ENCODE data around the gene LEPROT.

LEPROT gene

DNA sequence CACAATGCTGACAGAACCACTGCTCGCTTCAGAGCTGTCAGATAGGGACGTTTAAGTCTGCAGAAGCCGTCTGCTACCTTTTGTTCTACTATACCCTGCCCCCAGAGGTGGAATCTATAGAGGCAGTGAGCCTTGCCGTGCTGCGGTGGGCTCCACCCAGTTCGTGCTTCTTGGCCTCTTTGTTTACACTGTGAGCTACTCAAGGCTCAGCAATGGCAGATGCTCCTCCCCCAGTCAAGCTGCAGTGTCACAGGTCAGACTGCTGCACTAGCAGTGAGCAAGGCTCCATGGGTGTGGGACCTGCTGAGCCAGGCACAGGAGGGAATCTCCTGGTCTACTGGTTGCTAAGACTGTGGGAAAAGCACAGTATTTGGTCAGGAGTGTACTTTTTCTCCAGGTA, 47.1 kb downstream of the LEPROT start:
- TF ChIP-seq, protein P1, sequence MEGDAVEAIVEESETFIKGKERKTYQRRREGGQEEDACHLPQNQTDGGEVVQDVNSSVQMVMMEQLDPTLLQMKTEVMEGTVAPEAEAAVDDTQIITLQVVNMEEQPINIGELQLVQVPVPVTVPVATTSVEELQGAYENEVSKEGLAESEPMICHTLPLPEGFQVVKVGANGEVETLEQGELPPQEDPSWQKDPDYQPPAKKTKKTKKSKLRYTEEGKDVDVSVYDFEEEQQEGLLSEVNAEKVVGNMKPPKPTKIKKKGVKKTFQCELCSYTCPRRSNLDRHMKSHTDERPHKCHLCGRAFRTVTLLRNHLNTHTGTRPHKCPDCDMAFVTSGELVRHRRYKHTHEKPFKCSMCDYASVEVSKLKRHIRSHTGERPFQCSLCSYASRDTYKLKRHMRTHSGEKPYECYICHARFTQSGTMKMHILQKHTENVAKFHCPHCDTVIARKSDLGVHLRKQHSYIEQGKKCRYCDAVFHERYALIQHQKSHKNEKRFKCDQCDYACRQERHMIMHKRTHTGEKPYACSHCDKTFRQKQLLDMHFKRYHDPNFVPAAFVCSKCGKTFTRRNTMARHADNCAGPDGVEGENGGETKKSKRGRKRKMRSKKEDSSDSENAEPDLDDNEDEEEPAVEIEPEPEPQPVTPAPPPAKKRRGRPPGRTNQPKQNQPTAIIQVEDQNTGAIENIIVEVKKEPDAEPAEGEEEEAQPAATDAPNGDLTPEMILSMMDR (IDR thresholded peaks at IDR 0.05; ENCODE audit: insufficient read depth, low read length, poor library complexity, severe bottlenecking): no peak
- no peak for DNase-seq (ENCODE audit: extremely low read depth, insufficient read length)
- Histone ChIP-seq H3K27me3 (replicated peaks; ENCODE audit: control insufficient read depth, insufficient read depth, low read length) (no peaks in the 10 kb centered on the region), H3K36me3 (ENCODE audit: control insufficient read depth, insufficient read depth, low read length) (no peaks in the 10 kb centered on the region), H3K4me3 (replicated peaks; ENCODE audit: low read depth, low read length) (no peak overlapping the region)

DNA sequence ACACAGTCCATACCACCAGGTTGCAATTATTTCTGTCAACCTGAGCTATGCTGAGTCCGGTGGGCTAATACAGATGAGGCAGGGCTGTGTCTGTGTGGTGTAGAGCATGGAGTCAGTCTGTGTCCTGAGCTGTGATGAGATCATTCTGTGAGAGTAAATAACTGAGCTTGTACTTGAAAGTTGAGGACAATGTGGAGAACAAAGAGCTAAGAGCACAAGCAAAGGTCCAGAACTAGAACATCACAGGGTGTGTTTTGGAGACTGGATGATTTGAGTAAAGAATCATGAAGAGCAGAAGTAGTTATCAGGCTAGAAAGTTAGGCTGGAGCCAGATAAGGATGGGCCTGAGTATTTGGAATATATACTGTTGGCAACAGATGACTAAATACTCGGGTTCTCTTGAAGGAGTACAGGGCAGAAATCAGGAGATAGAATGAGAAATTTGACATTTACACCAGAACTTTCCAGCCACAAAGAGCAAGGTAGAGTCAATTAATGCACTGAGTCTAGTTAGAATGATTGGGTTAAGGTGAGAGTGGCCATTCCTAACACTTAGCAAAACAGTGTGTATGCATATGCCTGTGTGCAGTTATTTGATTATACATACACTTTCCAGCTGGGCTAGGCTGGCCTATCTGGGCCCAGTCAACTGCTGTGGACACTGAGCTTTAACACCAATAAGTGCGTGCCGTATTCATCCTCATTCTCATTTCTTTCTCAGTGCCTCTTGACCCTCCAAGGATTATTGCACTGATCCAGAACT, 48.8 kb downstream of the LEPROT start:
- TF ChIP-seq, protein P1 (IDR thresholded peaks at IDR 0.05; ENCODE audit: insufficient read depth, low read length, poor library complexity, severe bottlenecking): no peak
- H3K27me3 ChIP-seq (replicated peaks; ENCODE audit: control insufficient read depth, insufficient read depth, low read length): no peaks in the 10 kb centered on the region
- H3K36me3 ChIP-seq (ENCODE audit: control insufficient read depth, insufficient read depth, low read length): no peaks in the 10 kb centered on the region
- DNase-seq (ENCODE audit: extremely low read depth, insufficient read length): no peak
- H3K4me3 ChIP-seq (replicated peaks; ENCODE audit: low read depth, low read length): no peak overlapping the region

DNA sequence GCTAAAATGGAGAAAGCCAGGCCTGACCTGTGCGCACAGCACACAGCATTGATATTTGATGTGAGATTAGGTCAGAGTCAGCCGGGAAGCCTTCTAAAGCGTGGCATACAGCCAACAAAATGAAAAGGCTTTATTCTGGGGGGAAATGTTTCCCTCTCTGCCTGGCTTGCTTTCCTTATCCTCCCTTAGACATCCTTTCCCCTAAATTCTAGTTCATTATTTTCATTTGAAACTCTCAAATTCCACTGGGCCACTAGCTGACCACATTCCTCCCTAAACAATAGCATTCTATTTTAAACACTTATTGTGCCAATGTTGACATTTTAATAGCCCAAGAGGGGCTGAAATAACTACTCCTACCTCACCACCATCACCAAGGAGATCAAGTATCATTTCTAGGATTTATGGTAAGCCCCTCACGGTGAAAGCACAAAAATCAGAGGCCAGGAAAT, 49.4 kb downstream of the LEPROT start:
- no peak for DNase-seq (ENCODE audit: extremely low read depth, insufficient read length)

DNA sequence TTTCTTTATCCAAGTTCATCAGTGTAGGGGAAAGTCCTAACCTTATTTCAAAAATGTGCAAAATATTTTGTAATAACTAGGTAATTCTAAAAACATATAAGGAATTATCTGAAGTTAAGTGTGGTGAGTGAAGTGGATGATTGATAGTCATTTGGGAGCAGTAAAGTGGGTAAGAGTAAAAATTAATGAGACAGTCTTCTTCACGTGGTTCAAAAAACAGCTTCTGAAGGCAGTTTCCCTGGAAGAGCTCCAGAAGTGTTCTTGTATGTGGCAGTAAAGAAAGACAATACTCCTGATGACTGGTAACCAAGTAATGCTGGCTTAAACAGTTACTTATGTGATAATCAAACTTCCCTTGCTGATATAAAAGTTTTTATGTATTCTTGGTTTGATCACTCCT, 50.3 kb downstream of the LEPROT start:
- H3K4me3 ChIP-seq (replicated peaks; ENCODE audit: low read depth, low read length): no peak overlapping the region
- TF ChIP-seq, protein P1 (IDR thresholded peaks at IDR 0.05; ENCODE audit: insufficient read depth, low read length, poor library complexity, severe bottlenecking): no peak
- DNase-seq (ENCODE audit: extremely low read depth, insufficient read length): no peak
- H3K27me3 ChIP-seq (replicated peaks; ENCODE audit: control insufficient read depth, insufficient read depth, low read length): no peaks in the 10 kb centered on the region
- H3K36me3 ChIP-seq (ENCODE audit: control insufficient read depth, insufficient read depth, low read length): no peaks in the 10 kb centered on the region

More for the DNA sequence above, 49.4 kb downstream of the LEPROT start:
- H3K36me3 ChIP-seq (ENCODE audit: control insufficient read depth, insufficient read depth, low read length): no peaks in the 10 kb centered on the region
- H3K4me3 ChIP-seq (replicated peaks; ENCODE audit: low read depth, low read length): no peak overlapping the region
- TF ChIP-seq, protein P1 (IDR thresholded peaks at IDR 0.05; ENCODE audit: insufficient read depth, low read length, poor library complexity, severe bottlenecking): no peak
- H3K27me3 ChIP-seq (replicated peaks; ENCODE audit: control insufficient read depth, insufficient read depth, low read length): no peaks in the 10 kb centered on the region

DNA sequence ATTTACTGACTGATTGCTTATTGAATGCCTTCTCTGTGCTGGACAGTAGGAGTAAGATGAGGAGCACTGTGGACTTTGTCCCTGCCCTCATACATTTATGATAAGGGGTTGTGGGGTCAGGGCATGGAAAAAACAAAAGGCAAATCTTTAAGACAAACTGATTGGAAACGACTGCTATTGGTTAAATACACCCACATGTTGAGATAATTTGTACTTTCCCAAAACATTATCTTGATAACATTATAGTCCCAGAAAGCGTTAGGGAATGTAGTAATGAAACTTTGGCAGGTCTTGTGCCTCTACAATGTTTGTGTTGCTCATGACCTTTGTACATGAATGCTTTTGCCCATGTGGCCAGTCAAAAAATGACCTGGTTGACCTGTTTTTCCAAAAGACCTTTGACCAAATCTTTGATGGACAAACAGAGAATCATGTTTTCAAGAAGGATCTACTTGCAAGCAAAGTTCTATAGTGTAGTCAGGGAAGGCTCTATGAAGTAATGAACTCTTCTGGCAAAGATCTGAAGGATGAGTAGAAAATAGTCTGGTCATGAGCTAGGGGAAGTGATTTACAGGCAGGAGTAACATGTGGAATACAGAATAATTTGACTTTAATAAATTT, 50.9 kb downstream of the LEPROT start:
- no peak for DNase-seq (ENCODE audit: extremely low read depth, insufficient read length)
- H3K27me3 ChIP-seq (replicated peaks; ENCODE audit: control insufficient read depth, insufficient read depth, low read length): no peaks in the 10 kb centered on the region
- no peaks in the 10 kb centered on the region for H3K36me3 ChIP-seq (ENCODE audit: control insufficient read depth, insufficient read depth, low read length)
- H3K4me3 ChIP-seq (replicated peaks; ENCODE audit: low read depth, low read length): no peak overlapping the region
- TF ChIP-seq, protein P1 (IDR thresholded peaks at IDR 0.05; ENCODE audit: insufficient read depth, low read length, poor library complexity, severe bottlenecking): no peak

Data from GM06990 (cell line).